GM12892 (cell line): ENCODE measurements around the gene KCTD20.

Experiments
- POLR2A ChIP-seq: IDR thresholded peaks from 2 replicates; pipeline ENCODE4 v1.6.1; 2011; ENCODE audit warnings: low read depth, low read length, control low read depth
- POLR2AphosphoS5 ChIP-seq: IDR thresholded peaks from 2 replicates; pipeline ENCODE4 v1.6.1; 2011; ENCODE audit warnings: low read depth, low read length, control low read depth
- TAF1 ChIP-seq: IDR thresholded peaks from 2 replicates; pipeline ENCODE4 v1.6.1; 2011; ENCODE audit warnings: low read depth, mild to moderate bottlenecking, control low read depth, low read length, borderline replicate concordance

DNA sequence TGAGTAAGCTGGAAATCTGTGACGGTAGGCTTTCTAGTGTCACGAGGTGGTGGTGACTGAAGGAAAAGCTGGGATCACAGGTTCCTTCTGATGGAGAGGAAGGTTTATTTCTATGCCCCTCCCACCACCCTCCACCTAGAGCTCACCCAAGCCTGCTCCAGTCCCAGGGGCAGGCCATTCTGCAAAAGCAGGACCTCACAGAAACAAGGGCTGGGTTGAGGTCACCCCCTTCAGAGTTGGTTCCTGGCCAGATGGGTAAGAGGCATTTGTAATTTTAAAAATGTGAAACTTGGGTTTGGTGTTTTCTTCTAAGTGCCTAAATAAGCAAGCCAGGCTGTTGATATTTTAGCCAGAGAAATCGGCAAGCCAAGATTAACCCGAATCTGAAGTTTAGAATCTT, 46.6 kb downstream of the KCTD20 start:
- no peak for TF ChIP-seq POLR2A
- no peak for TF ChIP-seq TAF1
- TF ChIP-seq POLR2AphosphoS5 = no peak
